GM18519 (cell line): ENCODE data around the gene ANGPTL8.

Experiments used
- ATAC-seq: cut with Tn5 transposase; IDR thresholded peaks from one replicate; pipeline ENCODE4 v1.9.1; 2021; ENCODE audit warnings: mild to moderate bottlenecking, moderate library complexity; ENCODE audit not compliant: unreplicated experiment, low FRiP score

The ANGPTL8 gene

DNA sequence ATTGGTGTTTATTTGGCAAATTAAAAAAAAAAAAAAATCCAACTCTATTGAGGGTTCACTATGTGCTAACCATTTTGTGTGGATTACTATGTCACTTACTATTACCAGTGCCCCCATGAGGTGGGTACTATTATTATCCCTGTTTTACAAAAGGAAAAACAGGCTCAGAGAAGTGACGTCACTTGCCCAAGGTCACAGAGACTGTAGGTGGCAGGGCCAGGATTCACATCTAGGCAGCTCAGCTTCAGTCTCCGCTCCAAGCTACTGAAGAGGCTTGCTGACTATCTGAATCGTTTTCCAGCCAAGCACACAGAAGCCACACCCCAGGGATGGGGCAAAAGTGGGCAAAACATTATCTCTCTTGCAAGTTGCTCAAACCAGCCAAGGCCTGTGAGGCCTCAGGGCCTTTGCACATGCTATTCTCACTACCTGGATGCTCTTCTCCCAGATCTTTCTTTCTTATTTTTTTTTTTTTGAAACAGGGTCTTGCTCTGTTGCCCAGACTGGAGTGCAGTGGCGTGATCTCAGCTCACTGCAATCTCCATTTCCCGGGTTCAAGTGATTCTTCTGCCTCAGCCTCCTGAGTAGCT, 4.8 kb upstream of the ANGPTL8 start:
- ATAC-seq, result no peak

DNA sequence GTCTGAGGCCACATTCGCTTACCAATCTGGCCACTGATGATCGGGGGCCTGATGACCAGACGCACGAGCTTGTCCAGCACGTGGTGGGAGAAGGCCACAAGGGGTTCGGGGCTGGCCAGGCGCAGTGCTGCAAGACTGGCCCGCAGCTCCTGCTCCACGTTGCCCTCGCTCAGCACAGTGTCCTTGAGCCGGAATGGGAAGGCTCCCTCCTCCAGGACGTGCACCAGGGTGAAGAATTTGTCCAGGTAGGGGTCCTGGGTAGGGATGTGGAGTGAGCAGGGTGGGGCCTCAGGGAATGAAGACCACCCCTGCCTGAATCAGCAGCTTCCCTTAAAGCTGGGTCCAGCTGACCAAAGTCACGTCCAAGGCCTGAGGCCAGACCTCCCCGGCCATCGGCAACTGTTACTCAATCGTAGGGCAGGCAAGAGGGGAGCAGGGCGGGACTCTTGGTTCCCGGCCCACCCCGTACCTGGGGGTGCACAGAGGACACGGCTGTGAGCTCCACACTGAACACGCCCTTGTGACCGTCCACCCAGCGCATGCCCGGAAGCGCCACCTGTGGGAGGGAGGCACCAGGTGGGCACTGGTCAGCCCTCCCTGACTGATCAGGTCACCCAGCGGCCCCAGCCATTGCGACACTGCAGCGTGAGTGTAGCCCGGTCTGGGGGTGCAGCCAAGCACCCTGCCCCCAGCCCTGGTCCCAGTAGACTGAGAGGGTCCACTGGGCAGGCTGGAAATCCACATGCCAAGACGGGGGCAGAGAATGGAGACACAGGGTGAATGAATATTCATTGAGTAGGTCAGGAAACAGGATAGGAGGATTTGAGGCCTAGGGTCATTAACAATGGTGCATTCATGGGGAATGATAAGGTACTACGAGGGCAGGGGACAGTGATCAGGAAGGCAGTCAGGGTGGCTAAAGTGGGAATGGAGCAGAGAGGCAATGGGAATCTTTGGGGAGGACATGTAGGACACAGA, 2.8 kb upstream of the ANGPTL8 start:
- ATAC-seq, result no peak

DNA sequence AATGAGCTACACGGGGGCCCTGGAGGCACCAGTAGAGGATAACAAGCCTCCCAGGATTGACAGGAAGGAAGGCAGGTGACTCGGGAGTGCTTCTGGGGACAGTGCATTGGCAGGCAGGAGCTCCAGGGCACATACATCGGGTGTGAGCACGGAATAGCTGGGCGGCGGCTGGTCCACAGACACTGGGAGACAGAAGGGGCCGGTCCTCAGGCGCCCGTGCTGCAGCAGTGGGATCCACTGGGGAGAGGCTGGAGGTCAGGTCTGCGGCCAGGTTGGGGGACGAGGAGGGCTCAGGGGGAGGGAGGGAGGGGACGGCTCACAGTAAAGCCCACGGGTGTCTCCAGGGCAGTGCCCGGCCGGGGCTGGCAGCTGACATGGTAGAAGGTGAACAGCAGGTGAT, 2.1 kb upstream of the ANGPTL8 start:
- no peak for ATAC-seq

DNA sequence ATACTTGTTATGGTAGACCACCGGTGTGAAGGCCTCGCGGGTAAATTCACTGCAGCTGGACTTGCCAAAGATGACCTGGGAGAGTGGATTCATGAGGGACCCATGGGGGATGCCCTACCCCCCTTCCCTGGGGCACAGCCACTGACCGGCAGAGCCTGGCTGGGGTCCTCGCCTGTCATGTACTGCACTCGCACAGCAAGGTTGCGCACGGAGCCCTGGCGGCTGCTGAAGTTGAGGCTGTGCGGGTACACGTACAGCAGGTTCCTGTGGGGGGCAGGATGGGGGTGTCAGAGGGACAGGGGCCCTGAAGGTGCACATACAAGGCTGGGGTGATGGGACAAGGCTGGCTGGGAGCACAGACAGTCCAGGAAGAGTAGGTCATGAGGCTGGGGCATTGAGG, 1.4 kb upstream of the ANGPTL8 start:
- no peak for ATAC-seq

DNA sequence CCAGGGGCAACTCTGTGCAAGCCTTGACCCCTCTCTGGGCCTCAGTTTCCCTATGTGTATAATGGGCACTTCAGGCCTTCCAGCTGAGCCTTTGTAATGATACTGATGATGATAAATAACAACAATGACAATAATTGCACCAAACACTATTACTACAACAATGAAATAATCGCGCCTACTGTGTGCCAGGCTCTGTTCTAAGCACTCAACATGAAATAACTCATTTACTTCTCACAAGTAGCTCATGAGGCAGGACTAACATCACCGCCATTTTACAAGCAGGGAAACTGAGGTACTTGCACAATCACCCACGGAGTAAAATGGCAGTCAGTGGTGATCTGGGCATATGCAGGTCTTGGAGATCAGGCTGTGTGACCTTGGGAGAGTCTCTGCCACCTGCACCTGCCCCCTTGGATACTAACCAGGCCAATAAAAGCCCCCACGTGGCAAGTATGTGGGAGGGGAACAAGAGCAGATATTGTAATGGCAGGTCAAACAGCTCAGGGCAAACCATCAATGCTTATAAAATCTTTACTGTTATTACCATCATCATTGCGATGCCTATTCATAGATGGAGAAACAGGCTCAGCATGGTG, 540 bp upstream of the ANGPTL8 start:
- no peak for ATAC-seq

DNA sequence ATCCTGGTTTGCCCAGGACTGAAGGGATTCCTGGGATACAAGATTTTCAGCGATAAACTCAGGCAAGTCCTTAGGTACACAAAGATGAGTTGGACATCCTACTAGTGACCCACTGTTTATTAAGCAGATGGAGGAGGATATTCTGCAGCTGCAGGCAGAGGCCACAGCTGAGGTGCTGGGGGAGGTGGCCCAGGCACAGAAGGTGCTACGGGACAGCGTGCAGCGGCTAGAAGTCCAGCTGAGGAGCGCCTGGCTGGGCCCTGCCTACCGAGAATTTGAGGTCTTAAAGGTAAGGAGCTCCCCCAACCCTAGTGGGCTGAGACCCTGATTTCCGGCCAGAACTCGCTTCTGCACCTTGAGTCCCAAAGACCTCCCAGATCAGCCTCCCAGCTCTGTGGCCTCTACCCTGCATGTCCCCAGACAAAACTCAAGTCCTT, 607 bp downstream of the ANGPTL8 start:
- no peak for ATAC-seq

DNA sequence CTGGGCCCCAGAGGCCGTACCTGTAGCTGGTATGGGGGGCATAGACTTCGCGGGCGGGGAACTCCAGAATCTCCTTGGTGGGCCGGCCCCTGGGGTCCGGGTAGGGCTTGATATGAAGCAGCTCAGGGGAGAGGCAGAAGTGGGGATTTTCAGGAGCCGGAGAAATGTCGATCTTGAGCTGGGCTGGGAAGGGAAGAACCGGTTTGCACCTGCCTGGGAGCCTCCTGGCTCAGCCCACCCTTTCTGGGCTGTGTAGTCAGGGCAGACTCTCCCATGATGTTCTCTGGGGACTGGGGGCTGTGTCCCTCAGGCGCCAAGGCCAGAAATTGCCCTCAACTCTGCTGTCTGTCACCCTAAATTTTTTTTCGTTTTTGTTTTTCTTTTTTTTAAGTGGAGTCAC, 2.6 kb downstream of the ANGPTL8 start:
- ATAC-seq, result no peak

DNA sequence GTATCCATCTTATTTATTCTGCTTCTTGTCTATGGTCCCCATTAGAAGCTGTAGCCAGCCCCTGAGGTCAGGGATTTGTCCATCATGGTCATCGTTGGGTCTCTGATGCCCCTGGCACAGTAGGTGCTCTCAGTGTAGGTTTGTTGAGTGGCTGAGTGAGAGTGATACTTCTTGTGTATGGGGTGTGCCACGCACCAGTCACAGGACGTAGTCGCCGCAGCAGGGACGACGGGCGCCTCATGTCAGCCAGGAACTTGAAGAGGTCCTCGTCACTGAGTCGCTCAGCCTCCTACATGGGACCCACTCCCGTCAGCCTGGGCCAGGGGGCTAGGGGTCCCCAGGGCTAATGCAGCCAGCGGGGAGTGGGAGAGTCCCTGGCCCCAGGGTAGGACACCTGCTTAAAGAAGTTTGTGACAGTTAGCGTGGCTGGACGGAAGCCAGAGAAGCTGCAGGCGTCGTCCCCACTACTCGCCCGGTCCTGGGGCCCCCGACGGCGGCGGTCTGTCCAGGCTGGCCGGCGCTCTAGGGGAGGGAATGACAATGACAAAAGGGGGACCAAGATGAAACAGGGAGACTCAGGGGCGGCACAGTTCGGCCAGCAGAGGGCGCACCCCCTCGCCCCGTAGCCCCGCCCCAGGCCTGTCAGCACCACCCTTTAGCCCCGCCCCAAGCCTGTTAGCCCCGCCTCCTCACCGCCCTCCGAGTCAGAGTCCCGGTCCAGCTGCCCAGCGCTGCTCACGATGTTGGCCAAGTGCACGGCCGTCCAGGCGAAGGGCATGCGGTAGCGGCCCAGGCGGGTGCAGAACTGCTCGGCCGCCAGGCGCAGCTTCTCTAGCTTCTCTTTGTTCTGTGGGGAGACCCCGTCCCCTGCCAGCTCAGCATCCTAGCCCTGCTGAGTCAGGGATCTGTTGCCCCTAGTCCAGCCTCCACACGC, 3.7 kb downstream of the ANGPTL8 start:
- no peak for ATAC-seq

DNA sequence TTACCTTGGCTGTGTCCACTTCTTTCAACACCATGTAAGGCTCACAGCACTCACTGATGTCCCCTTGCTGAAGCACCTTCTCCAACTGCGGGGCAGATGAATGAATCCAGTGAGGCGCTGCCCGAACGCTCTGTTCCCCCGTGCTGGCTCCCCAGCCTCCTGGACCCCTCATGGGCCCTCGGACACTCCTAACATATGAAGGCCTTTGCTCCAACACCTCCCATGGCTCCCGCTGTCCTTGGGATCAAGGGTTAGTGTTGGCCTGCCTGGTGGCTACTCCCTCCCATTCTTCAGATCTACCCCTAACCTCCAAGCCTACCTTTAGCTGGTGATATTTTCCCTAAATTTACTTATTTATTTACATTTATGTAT, 4.4 kb downstream of the ANGPTL8 start:
- no peak for ATAC-seq

DNA sequence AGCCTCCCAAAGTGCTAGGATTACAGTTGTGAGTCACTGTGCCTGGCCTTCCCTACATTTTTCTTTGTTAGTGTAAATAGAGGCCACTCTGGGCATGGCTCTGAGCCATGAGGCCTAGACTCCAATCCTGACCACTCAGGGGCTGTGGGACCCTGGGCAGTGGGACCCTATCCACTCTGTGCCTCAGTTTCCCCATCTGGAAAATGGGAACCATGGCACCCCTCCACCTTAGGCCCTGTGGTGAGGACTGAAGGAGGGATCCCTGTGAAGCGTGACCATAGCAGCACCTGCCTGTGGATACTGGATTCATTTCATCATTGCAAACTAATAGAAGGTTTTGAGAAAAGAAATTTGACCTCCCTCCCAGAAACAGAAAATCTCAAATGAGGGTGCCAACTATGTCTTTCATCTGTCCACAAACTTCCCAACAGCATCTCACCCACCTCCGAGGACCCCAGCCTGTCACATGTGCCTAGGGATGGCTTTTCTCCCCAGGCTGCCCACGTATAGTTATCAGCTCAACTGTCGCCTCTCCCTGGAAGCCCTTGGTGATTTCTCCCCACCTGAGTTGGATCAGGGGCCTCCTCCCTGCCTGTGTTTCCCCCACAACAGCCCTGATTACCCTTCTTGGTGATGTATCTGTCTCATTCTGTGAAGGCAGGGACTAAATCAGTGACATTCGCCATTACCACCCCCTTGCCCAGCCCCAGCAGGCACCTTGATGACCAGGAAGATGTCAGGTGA, 5.6 kb downstream of the ANGPTL8 start:
- ATAC-seq, result no peak

DNA sequence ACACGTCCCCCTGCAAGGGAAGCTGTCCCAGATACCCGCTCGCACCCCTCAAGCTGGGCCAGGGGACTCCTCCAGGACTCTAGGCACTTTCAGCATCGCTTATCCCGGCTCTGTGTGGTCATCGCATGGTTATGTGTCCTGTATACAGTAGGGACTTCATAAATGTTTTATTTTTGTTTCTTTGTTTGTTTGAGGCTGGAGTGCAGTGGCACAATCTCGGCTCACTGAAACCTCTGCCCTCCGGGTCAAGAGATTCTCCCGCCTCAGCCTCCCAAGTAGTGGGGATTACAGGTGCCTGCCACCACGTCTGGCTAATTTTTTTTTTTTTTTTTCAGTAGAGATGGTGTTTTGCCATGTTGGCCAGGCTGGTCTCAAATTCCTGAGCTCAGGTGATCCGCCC, 7.5 kb downstream of the ANGPTL8 start:
- ATAC-seq, result no peak

DNA sequence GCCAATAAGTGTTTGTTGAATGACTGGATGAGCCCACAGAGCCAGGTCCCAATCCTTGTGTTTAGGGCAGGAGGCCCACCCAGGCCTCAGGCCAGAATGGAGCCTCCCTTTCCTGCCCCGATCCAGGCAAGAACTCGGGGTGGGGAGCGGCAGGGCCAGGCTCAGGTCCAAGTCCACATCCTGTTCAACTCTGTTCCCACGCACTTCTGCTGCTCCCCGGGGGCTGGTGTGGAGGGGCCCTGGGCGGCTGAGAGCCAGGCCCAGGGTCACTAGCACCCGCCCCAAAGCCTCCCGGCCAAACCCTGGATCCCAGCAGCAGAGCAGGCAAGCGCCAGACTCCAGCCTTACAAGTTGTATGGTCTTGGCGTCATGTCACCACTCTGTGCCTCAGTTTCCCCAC, 8.0 kb downstream of the ANGPTL8 start:
- no peak for ATAC-seq

DNA sequence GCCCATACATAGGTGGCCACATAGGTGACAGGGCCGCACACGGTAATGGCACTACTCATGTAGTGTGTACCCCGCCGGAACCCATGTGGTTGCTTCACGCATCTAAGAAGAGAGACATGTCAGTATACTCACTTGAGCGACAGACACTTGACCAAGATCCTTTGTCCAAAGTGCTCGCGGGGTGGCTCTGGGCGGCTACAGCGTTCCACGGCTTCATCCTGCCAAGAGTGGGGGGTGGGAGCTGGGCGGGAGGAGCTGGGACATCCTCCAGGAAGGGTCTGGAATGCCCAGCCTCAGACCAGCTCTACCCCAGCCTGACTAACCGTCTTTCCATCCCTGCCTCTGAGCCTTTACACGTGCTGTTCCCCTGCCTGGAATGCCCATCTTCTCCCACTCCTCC, 8.5 kb downstream of the ANGPTL8 start:
- no peak for ATAC-seq

DNA sequence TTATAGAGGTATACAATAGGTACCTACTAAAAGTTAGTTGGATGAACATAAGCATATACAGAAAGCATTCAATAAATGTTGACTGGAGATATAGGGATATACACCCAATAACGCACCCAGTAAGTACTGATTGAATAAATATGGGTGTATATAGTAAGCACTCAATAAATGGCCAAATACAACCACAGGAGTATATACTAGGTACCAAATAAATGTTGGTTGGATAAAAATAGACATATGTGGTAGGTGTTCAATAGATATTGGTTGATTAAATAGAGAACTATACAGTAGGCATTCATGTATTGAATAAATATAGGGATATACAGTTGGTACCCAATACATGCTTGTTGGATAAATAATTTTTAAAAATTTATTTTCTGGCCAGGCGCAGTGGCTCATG, 9.4 kb downstream of the ANGPTL8 start:
- no peak for ATAC-seq

DNA sequence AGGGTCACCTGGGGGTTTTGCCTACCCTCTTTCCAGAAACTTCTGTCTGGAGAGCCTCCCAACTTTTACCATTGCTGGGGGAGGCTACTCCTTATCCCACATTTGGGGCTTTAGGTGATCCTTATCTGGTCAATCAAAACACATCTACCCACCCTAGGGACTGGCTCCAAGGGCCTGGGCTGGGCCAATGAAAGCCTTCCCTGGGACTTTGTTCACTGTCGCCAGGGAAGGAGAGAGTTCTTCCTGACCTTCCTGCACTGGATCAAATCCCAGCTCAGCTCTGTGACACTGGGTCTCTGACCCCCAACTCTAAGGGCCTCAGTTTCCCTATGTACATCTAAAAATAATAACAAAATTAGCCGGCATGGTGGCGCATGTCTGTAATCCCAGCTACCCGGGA, 11.8 kb downstream of the ANGPTL8 start:
- ATAC-seq, result no peak

DNA sequence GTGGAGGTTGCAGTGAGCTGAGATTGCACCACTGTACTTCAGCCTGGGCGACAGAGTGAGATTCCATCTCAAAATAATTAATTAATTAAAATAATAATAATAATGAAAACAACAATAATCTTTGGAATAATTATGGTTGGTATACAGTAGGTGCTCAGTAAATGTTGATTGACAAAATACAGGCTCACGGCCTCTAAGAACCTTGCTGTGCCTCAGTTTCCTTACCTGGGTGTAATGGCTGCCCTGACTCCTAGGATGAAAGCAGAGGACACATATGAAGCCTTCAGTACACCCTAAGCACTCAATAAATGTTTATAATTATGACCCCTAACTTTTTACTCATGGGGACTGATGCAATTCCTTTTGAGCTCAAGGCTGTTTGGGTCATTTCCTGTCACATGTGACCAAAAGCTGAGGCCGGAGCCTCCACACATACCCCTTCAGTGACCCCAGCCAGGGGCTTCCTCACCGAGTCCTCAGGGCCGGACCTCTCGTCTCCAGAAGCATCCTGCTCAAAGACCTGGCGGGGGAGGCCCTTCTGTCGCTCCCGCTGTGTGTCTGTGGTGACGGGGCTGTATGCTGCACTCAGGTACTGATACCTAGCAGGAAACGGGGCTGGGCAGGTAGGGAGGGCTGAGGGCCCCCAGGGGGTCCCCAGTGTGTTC, 12.4 kb downstream of the ANGPTL8 start:
- no peak for ATAC-seq

DNA sequence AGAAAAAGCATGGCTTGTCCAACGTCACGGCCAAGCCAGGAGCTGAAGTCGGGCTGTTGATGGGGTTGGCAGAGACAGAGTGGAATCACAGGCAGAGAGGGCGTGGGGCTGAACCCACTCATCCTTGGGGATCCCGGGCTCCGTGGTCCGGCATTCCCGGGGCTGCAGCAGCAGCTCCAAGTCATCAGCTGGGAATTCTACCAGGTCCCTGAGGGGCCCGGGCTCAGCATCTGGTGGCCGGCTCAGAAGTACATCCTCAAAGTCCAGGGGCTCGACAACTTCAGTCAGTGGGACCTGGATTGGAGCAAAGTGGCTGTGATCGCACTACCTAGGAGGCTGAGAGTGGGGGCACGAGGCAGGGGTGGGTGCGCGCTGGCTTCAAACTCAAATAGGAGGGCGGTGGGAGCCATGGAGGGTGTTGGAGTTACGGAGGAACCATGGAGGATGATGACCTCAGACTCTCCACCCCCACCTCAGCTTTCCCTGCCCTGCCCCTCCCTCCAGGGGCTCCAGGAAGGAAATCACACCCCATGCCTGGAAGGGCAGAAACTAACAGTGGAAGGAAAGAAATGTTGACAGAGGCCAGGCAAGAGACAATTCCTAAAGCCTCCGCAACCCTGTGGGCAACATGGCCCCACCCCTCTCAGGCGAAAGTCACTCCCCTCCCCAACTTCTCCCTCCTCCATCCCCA, 13.4 kb downstream of the ANGPTL8 start:
- no peak for ATAC-seq

DNA sequence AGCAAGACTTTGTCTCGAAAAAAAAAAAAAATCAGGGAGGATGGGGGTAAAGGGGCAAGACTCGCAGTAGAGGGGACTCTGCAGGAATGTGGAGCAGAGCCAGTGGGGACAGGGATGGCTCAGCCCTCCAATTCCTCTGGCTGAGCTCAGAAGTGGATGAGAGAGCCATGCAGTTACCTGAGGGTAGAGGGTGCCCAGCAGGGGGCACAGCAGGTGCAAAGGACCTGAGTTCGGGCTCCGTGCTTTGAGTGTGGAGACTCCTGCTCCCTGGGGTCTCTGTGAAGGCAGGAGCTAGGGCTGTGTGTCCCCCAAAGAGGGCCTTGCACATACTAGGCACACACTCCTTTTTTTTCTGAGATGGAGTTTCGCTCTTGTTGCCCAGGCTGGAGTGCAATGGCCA, 15.2 kb downstream of the ANGPTL8 start:
- ATAC-seq, result no peak

DNA sequence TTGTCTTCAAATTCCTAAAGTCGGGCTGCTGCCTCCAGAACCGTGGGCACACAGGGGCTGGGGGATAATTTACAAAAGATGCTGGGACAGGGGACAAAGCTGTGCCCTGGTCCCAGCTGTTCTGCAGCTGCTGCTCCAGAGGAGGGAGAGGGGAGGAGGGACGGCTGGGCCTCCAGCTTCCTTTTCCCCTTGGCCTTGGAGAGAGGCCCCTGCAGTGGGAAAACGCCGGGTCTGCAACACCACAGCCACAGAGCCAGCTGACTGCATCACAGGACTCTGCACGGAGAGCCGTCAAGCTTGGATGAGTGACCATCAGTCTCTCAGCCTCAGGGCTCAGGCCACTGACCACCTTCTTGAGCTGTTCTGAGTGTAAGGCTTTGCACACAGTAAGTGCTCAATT, 16.8 kb downstream of the ANGPTL8 start:
- ATAC-seq, result no peak
